K562 (cell line): ENCODE measurements around the gene TAF10. TPM values are rescaled to one million over a fixed set of nuclear protein-coding genes. Genes with fewer than 3 reads are reported as not detected.

Source experiments
- ADNP ChIP-seq: fragments of 200-800 bp; sonication (Bioruptor generic); IDR thresholded peaks from 2 replicates; pipeline ENCODE4 v1.6.1; 2016; ENCODE audit warnings: missing genetic modification characterization, missing compliant biosample characterization
- CBFA2T2 ChIP-seq: fragments of 450-650 bp; conservative IDR thresholded peaks from 2 replicates; pipeline ENCODE4 v1.6.1; 2017; ENCODE audit warnings: mild to moderate bottlenecking
- CHD4 ChIP-seq: fragments of 200-600 bp; sonication (generic); IDR thresholded peaks from 3 replicates; pipeline ENCODE4 v1.6.1; 2012; ENCODE audit warnings: low read depth, mild to moderate bottlenecking, mixed read lengths, low read length, inconsistent platforms; ENCODE audit not compliant: insufficient read depth, insufficient replicate concordance, poor library complexity, severe bottlenecking
- EZH2 ChIP-seq: IDR thresholded peaks from 2 replicates; pipeline ENCODE4 v1.6.1; 2012; ENCODE audit warnings: low read depth, mild to moderate bottlenecking, inconsistent platforms, low read length, borderline replicate concordance
- GABPB2 ChIP-seq: fragments of 250-450 bp; sonication (Bioruptor Pico); conservative IDR thresholded peaks from 2 replicates; pipeline ENCODE4 v1.5.1; 2021; ENCODE audit warnings: mild to moderate bottlenecking
- GTF2F1 ChIP-seq: IDR thresholded peaks from 2 replicates; pipeline ENCODE4 v1.6.1; 2011; ENCODE audit warnings: low read depth, low read length, improper control_type of control experiment
- HSF4 ChIP-seq: fragments of 250-450 bp; sonication (Bioruptor Pico); IDR thresholded peaks from 2 replicates; pipeline ENCODE4 v2.1.2; 2022; ENCODE audit warnings: mild to moderate bottlenecking, moderate library complexity, borderline replicate concordance
- ILF3 ChIP-seq: fragments of 450-650 bp; IDR thresholded peaks from 2 replicates; pipeline ENCODE4 v1.6.1; 2018; ENCODE audit warnings: antibody characterized with exemption, mild to moderate bottlenecking, moderate library complexity, borderline replicate concordance
- KHSRP ChIP-seq: fragments of 450-650 bp; IDR thresholded peaks from 2 replicates; pipeline ENCODE4 v1.6.1; 2017
- NCOR1 ChIP-seq: fragments of 450-650 bp; IDR thresholded peaks from 2 replicates; pipeline ENCODE4 v1.6.1; 2016; ENCODE audit warnings: mild to moderate bottlenecking, moderate library complexity
- PHB ChIP-seq: fragments of 250-450 bp; sonication (Bioruptor Pico); IDR thresholded peaks from 2 replicates; pipeline ENCODE4 v1.5.0; 2021
- SMARCE1 ChIP-seq: fragments of 450-650 bp; IDR thresholded peaks from 2 replicates; pipeline ENCODE4 v1.7.1; 2016; ENCODE audit warnings: mild to moderate bottlenecking
- TEAD4 ChIP-seq, 2 experiments: sonication (generic) in 1 of 2; formaldehyde crosslinking in 1 of 2; IDR thresholded peaks; 2 replicates each; pipeline versions ENCODE4 v1.6.1 to v1.8.0; 2012 to 2022; ENCODE audit warnings: borderline replicate concordance in 1 of 2, inconsistent platforms in 1 of 2, low read length in 1 of 2, mild to moderate bottlenecking in 1 of 2, missing genetic modification reagents in 1 of 2
- ZNF584 ChIP-seq: fragments of 200-800 bp; sonication (Bioruptor generic); IDR thresholded peaks from 2 replicates; pipeline ENCODE4 v1.6.1; 2016; ENCODE audit warnings: low read depth, mild to moderate bottlenecking, missing genetic modification characterization, missing compliant biosample characterization
- polyA plus RNA-seq, 8 experiments: library from polyadenylated mRNA; depleted of rRNA in 4 of 8; stranded (reverse) in 5 of 8; unstranded in 3 of 8; fragments of >200 nt; fragmentation: Nextera tagmentation in 2 of 8; fragmentation: Illumina TruSeq in 1 of 8; extraction: Ambion mirVana in 2 of 8; extraction: Trizol in 1 of 8; gene quantifications; 2 replicates each; pipeline versions ENCODE4 v1.2.1 to v1.2.3, GENCODE V29; 2011 to 2014; ENCODE audit warnings: inconsistent platforms in 1 of 8, missing spikeins in 1 of 8
- total RNA-seq, 7 experiments: library from RNA; depleted of rRNA in 6 of 7; stranded (reverse); fragments of >200 nt in 6 of 7; fragmentation: Illumina TruSeq in 2 of 7; extraction: Trizol in 2 of 7; gene quantifications; 2 replicates each; pipeline versions ENCODE4 v1.2.1 to v1.2.3, GENCODE V29; 2011 to 2021; ENCODE audit warnings: low replicate concordance in 1 of 7
- TF ChIP-seq, protein P1 (sequence below): IDR thresholded peaks from 3 replicates; pipeline ENCODE4 v1.6.1; 2011; ENCODE audit warnings: borderline replicate concordance, mild to moderate bottlenecking, moderate library complexity; ENCODE audit not compliant: insufficient read length; ENCODE audit errors: extremely low read depth
- TF ChIP-seq, protein P2 (sequence below): fragments of 450-650 bp; formaldehyde crosslinking; conservative IDR thresholded peaks from 2 replicates; pipeline ENCODE4 v1.4.0; 2022; ENCODE audit warnings: mild to moderate bottlenecking, missing genetic modification characterization
- TF ChIP-seq, protein P3 (sequence below): fragments of 450-650 bp; IDR thresholded peaks from 2 replicates; pipeline ENCODE4 v1.6.1; 2016; ENCODE audit warnings: low read depth

Gene TAF10
- total and polyA plus RNA-seq, 9 of the 15 experiments (the other 6 are each of a cell fraction or from before 2014, with no cell fraction given): 19.5 to 197 (median 121) TPM

DNA sequence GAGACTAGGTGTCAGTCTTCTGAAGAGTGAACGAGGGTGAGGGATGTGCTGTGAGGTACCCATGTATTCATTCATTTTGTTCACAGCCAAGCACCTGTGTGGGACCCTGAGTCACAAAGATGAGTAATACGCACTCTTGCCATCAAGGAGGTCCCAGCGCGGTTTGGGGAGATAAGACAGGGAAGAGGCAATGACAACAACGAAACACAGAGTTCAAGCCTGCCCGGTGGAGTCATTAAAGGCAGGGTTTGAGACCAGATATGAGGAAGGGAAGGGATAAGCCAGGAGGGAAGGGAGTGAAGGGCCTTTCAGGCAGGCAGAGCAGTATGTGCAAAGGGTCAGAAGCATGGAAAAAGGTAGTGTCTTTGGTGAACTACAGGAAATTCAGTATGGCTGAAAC, 39.0 kb upstream of the TAF10 start (continued):
- TF ChIP-seq, protein P1, sequence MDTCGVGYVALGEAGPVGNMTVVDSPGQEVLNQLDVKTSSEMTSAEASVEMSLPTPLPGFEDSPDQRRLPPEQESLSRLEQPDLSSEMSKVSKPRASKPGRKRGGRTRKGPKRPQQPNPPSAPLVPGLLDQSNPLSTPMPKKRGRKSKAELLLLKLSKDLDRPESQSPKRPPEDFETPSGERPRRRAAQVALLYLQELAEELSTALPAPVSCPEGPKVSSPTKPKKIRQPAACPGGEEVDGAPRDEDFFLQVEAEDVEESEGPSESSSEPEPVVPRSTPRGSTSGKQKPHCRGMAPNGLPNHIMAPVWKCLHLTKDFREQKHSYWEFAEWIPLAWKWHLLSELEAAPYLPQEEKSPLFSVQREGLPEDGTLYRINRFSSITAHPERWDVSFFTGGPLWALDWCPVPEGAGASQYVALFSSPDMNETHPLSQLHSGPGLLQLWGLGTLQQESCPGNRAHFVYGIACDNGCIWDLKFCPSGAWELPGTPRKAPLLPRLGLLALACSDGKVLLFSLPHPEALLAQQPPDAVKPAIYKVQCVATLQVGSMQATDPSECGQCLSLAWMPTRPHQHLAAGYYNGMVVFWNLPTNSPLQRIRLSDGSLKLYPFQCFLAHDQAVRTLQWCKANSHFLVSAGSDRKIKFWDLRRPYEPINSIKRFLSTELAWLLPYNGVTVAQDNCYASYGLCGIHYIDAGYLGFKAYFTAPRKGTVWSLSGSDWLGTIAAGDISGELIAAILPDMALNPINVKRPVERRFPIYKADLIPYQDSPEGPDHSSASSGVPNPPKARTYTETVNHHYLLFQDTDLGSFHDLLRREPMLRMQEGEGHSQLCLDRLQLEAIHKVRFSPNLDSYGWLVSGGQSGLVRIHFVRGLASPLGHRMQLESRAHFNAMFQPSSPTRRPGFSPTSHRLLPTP: no peak
- TF ChIP-seq GTF2F1: no peak
- peak; percentile 69 for TF ChIP-seq TEAD4 (IDR thresholded peaks at IDR 0.05; ENCODE audit: low read length)
- TF ChIP-seq TEAD4 (CRISPR knock-in tag; IDR thresholded peaks at IDR 0.05; ENCODE audit: borderline replicate concordance): no peak
- TF ChIP-seq SMARCE1: peak; percentile 96
- TF ChIP-seq NCOR1: peak; percentile 56
- TF ChIP-seq ILF3: no peak
- TF ChIP-seq ZNF584 (CRISPR knock-in tag): no peak
- peak; percentile 82 for TF ChIP-seq CBFA2T2
- TF ChIP-seq HSF4 (CRISPR knock-in tag): no peak
- no peak for TF ChIP-seq CHD4
- TF ChIP-seq ADNP (tag): no peak
- no peak for TF ChIP-seq KHSRP
- TF ChIP-seq, protein P2, sequence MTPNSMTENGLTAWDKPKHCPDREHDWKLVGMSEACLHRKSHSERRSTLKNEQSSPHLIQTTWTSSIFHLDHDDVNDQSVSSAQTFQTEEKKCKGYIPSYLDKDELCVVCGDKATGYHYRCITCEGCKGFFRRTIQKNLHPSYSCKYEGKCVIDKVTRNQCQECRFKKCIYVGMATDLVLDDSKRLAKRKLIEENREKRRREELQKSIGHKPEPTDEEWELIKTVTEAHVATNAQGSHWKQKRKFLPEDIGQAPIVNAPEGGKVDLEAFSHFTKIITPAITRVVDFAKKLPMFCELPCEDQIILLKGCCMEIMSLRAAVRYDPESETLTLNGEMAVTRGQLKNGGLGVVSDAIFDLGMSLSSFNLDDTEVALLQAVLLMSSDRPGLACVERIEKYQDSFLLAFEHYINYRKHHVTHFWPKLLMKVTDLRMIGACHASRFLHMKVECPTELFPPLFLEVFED (CRISPR knock-in tag): no peak
- no peak for TF ChIP-seq EZH2
- no peak for TF ChIP-seq GABPB2
- no peak for TF ChIP-seq PHB (CRISPR knock-in tag)
- TF ChIP-seq, protein P3, sequence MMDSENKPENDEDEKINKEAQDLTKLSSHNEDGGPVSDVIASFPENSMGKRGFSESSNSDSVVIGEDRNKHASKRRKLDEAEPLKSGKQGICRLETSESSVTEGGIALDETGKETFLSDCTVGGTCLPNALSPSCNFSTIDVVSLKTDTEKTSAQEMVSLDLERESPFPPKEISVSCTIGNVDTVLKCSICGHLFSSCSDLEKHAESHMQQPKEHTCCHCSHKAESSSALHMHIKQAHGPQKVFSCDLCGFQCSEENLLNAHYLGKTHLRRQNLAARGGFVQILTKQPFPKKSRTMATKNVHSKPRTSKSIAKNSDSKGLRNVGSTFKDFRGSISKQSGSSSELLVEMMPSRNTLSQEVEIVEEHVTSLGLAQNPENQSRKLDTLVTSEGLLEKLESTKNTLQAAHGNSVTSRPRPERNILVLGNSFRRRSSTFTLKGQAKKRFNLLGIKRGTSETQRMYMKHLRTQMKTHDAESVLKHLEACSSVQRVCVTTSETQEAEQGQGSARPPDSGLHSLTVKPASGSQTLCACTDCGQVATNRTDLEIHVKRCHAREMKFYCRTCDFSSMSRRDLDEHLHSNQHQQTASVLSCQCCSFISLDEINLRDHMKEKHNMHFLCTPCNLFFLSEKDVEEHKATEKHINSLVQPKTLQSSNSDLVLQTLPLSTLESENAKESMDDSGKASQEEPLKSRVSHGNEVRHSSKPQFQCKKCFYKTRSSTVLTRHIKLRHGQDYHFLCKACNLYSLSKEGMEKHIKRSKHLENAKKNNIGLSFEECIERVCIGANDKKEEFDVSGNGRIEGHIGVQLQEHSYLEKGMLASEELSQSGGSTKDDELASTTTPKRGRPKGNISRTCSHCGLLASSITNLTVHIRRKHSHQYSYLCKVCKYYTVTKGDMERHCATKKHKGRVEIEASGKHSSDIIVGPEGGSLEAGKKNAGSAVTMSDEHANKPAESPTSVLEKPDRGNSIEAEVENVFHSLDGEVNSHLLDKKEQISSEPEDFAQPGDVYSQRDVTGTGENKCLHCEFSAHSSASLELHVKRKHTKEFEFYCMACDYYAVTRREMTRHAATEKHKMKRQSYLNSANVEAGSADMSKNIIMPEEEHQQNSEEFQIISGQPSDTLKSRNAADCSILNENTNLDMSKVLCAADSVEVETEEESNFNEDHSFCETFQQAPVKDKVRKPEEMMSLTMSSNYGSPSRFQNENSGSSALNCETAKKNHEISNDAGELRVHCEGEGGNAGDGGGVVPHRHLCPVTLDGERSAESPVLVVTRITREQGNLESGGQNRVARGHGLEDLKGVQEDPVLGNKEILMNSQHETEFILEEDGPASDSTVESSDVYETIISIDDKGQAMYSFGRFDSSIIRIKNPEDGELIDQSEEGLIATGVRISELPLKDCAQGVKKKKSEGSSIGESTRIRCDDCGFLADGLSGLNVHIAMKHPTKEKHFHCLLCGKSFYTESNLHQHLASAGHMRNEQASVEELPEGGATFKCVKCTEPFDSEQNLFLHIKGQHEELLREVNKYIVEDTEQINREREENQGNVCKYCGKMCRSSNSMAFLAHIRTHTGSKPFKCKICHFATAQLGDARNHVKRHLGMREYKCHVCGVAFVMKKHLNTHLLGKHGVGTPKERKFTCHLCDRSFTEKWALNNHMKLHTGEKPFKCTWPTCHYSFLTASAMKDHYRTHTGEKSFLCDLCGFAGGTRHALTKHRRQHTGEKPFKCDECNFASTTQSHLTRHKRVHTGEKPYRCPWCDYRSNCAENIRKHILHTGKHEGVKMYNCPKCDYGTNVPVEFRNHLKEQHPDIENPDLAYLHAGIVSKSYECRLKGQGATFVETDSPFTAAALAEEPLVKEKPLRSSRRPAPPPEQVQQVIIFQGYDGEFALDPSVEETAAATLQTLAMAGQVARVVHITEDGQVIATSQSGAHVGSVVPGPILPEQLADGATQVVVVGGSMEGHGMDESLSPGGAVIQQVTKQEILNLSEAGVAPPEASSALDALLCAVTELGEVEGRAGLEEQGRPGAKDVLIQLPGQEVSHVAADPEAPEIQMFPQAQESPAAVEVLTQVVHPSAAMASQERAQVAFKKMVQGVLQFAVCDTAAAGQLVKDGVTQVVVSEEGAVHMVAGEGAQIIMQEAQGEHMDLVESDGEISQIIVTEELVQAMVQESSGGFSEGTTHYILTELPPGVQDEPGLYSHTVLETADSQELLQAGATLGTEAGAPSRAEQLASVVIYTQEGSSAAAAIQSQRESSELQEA: no peak
